Activated naive CD4-positive, alpha-beta T cell treated with anti-CD3 and anti-CD28 coated beads, Interleukin-2, amount 50 U/mL, for 16 hours (primary cell): ENCODE results near the gene PPFIBP2.

Source experiments
- DNase-seq: peaks from one replicate; pipeline ENCODE4 v3.0.0-alpha.2; 2020

Gene PPFIBP2

GRCh38 chr11:7605186-7605943, 91.6 kb downstream of the PPFIBP2 start:
- DNase-seq = no peak

- no peak for DNase-seq
These were observed 92.7 kb downstream of the PPFIBP2 start for GRCh38 chr11:7606496-7606895.

DNA sequence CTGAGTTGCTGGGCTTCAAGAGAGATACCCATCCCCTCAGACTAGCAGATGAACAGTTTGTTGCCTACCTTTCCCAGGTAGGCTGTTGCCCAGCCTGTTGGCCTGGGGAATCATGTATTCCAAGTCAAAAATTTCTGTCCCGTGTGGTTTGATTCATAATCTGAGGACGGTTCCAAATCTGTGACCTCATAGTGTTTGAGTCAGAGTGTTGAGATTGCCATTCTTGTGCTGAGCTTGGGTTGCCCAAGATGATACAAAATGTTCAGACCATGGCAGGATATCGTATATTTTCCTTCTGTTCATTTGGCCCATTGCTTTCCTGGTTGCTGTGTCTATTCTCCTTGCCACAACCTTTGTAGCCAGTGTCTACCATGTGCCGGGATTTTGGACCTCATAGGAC, 95.2 kb downstream of the PPFIBP2 start:
- DNase-seq = no peak

DNA sequence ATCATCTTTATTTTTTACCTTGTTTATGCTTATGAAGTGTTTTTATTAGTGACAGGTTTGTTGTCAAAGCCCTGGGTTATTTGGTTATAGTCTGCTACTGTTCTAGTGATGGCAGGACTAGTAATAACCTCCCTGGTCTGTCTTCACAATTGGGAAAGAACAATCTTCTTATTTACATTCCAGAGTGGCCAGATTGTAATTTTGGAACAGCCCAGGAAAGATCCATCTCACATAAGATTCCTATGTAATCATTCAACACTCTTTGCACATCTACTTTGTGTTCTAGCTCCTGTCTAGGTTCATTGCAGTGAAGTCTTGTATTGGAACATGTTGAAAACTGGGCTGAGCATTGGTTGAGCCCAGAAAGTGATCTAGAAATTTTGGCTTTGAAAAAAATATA, 95.7 kb downstream of the PPFIBP2 start:
- DNase-seq = no peak

GRCh38 chr11:7610393-7610792, 96.6 kb downstream of the PPFIBP2 start:
- DNase-seq = no peak

DNA sequence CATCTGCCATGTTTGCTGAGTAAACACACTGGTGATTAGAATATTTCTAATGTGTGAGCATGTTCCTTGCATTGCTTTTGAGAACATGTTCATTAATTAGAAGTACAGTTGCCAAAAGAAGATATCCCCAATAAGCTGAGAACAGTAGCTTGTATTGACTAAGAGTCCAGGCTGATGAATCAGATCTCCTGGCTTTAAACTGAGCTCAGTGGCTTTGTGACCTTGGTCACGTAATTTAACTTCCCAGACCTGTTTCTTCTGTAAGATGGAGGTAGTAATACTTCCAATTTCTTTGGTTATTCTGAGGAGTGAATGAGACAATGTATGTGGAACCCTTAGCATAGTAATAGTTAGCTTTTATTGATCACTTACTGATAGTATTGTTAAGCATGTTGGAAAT, 97.6 kb downstream of the PPFIBP2 start:
- DNase-seq = no peak

DNA sequence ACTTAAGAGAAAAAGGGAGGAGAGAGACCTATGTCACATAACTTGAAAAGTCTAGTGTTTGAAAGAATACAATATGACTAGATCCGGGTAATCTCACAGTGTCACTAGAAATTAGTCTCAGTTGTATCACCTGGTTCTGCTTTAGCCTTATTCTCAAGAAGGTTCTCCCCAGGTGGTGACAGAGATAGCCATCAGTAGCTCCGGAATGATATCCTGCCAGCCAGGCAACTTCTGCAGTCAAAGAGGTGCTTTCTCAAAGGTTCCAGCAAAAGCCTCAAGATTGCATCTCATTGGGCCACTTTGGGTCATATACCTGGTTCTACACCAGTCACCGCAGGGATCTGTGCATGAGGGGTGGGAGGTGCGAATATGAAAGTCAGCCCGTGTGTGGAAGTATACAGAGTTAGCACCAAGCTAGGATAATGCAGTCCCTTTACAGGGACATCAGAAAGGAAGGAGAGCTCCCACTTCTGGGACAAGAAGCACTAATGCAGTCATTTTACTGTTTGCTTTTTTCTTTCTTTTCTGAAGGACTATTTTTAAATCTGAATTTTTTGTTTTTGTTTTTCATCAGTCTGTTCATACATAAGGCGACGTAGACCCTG, 98.4 kb downstream of the PPFIBP2 start:
- DNase-seq = no peak

DNA sequence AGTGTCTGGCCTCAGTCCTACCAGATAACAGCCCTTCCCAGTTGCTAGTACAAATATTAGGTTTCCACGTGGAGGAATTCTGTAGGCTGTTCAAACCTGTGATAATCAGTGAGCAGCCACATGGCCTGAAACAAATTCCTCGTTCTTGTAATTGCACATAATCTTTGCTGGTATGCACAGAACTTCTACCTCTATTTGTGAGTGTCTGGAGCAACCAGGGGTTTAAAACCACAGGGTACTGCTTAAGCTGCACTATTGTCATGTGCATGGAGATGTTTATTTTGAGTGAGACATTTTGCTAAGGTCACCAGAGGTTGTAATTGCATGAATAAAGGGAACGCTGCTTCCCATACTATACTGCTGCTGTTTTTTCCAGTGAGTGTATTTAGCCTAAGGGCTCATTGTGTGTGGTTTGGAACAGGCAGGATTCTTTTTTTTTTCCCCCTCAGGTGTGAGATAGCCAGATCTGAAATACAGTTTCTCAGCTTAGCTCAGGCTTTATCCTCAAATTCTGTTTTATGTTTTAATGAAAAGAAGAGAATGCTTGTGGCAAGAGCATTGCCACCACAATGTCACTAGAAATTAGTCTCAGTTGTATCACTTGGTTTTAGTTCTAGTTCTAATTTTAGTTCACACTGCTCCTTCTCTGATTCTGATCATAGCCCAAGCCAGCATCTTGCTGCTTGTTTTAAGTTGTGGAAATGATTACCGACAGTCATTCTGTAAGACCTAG, 99.0 kb downstream of the PPFIBP2 start:
- DNase-seq = no peak

DNA sequence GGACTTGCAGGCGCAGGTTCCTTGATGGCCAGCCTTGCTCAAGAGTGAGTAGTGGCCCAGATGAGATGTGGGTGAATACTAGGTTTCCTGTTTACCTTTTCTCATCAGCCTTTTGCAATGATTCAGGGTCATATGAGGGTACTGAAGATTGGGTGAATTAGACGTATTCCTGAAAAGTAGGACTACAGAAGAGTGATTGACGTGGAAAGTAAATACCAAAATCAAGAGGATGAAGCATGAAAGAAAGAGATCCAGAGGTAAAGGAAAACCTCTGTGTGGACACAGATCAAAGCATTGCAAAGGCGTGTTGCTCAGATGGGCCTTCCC, 99.6 kb downstream of the PPFIBP2 start:
- no peak for DNase-seq

- DNase-seq = no peak
These were observed 100.9 kb downstream of the PPFIBP2 start for GRCh38 chr11:7614656-7615055.

- no peak for DNase-seq
These were observed 103.2 kb downstream of the PPFIBP2 start for GRCh38 chr11:7617032-7617431.

GRCh38 chr11:7619322-7619721, 105.5 kb downstream of the PPFIBP2 start:
- DNase-seq = no peak

DNA sequence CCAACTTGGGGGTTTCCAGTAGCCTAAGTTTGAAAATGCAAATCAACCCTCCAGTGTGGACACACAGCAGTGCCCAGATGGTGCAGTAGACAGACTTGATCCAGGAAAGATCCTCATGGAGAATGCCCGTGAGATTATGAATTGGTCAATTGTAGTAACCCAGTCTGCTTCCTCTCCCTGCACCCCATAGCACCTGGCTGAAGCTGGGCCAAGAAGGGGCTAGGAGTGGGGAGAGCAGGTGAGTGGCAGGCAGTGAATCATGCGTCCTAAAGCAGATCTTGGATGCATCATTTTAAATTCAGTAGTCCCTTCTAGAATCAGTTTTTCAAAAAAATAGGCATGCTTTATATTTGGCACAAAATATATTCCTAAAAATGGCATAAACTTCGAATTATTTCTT, 107.3 kb downstream of the PPFIBP2 start:
- DNase-seq = no peak

GRCh38 chr11:7621554-7621953, 107.8 kb downstream of the PPFIBP2 start:
- no peak for DNase-seq

- DNase-seq = no peak
These were observed 108.9 kb downstream of the PPFIBP2 start for GRCh38 chr11:7622721-7623120.

GRCh38 chr11:7628660-7629059, 114.9 kb downstream of the PPFIBP2 start:
- no peak for DNase-seq

- DNase-seq = no peak
These were observed 116.2 kb downstream of the PPFIBP2 start for GRCh38 chr11:7630002-7630401.

- DNase-seq = no peak
These were observed 118.4 kb downstream of the PPFIBP2 start for GRCh38 chr11:7632211-7632610.

- no peak for DNase-seq
These were observed 121.3 kb downstream of the PPFIBP2 start for GRCh38 chr11:7635137-7635536.

- DNase-seq = no peak
These were observed 121.9 kb downstream of the PPFIBP2 start for GRCh38 chr11:7635708-7636107.

DNA sequence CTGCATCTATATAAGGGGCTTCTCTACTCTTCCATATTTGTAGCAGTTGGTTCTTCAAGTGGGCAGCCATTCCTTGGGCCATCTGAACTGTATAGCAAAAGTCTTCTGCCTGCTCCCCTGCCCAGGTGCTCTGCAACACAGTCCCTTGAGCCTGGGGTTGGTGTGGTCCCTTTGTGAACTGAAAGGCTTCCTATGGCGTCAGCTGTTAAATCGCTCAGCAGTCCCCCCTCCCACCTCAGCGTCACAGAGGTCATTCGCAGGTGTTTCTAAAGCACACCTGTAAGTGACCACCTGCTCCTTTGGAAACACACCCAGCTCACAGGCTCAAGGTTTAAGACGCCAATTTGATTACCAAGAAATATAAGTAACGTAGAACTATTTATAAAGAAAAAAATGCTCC, 122.6 kb downstream of the PPFIBP2 start:
- DNase-seq = no peak

GRCh38 chr11:7637447-7638157, 123.8 kb downstream of the PPFIBP2 start:
- DNase-seq = no peak
